Esophagus muscularis mucosa (tissue), 4 donors: ENCODE measurements around the gene TERT. TPM values are rescaled to one million over a fixed set of nuclear protein-coding genes. Genes with fewer than 3 reads are reported as not detected.

ENCODE experiments used
- DNase-seq: peaks from one replicate; pipeline ENCODE4 v3.0.0-alpha.2; 2017; ENCODE audit errors: extremely low spot score
- H3K27ac ChIP-seq, 4 donors: fragments of 200-600 bp; sonication (generic); replicated peaks in 1 of 4; 1 replicate in 3 of 4; 2 replicates in 1 of 4; pipeline ENCODE4 v1.5.1; 2016 to 2019; ENCODE audit warnings: mild to moderate bottlenecking in 1 of 4
- H3K27me3 ChIP-seq, 4 donors: fragments of 200-600 bp; sonication (generic); one replicate each; pipeline versions ENCODE4 v1.5.1 to v1.6.0; 2016 to 2019
- H3K36me3 ChIP-seq, 4 donors: fragments of 200-600 bp; sonication (generic); one replicate each; pipeline ENCODE4 v1.5.1; 2016 to 2019
- H3K4me1 ChIP-seq, 4 donors: fragments of 200-600 bp; sonication (generic); one replicate each; pipeline ENCODE4 v1.5.1; 2016 to 2019
- H3K4me3 ChIP-seq, 4 donors: fragments of 200-600 bp; sonication (generic); 1 replicate in 2 of 4; 2 replicates in 2 of 4; pipeline ENCODE4 v1.5.1; 2016 to 2019; ENCODE audit warnings: mild to moderate bottlenecking in 4 of 4, moderate library complexity in 1 of 4
- H3K9me3 ChIP-seq, 4 donors: fragments of 200-600 bp; sonication (generic); 1 replicate in 3 of 4; 2 replicates in 1 of 4; pipeline ENCODE4 v1.5.1; 2016 to 2019
- CTCF ChIP-seq, 3 experiments: fragments of 200-600 bp in 2 of 3; fragments of 450-650 bp in 1 of 3; sonication (generic) in 2 of 3; IDR thresholded peaks; one replicate each; pipeline ENCODE4 v1.5.1; 2017 to 2019; ENCODE audit warnings: antibody characterized with exemption in 3 of 3, mild to moderate bottlenecking in 2 of 3, moderate library complexity in 1 of 3
- EP300 ChIP-seq: sonication (generic); formaldehyde crosslinking; IDR thresholded peaks from one replicate; pipeline ENCODE4 v1.6.1; 2017; ENCODE audit warnings: antibody characterized with exemption
- POLR2A ChIP-seq: fragments of 450-650 bp; IDR thresholded peaks from one replicate; pipeline ENCODE4 v1.6.1; 2017; ENCODE audit warnings: antibody characterized with exemption, moderate library complexity, mild to moderate bottlenecking, low read depth
- POLR2AphosphoS5 ChIP-seq, 2 donors: sonication (generic); formaldehyde crosslinking; IDR thresholded peaks; one replicate each; pipeline ENCODE4 v1.6.1; 2017; ENCODE audit warnings: antibody characterized with exemption in 2 of 2
- WGBS: methylation state at CpG from one replicate; pipeline ENCODE4 v1.1.5; 2018; 5-methylcytosine and 5-hydroxymethylcytosine counted together
- intact Hi-C: fragments of 100-400 bp; cut with DNase I; formaldehyde crosslinking; loops from one replicate; pipeline ENCODE4 v1.15.1; 2023
- total RNA-seq, 4 donors: library from RNA; depleted of rRNA; stranded (reverse); fragments of >200 nt; gene quantifications; one replicate each; pipeline versions ENCODE4 v1.1.0 to v1.2.1, GENCODE V29; 2016

TERT gene
- total RNA-seq, 4 donors from 2014 or later: not detected

- Histone ChIP-seq H3K4me3 (no peak overlapping the region), H3K36me3 (no peaks in the 10 kb centered on the region), H3K4me1 (peaks cover 0 to 9% (median under 1%) of the 10 kb centered on the region in 4 donors), H3K27me3 (peaks cover 0 to 42% (median 14%) of the 10 kb centered on the region in 4 donors), H3K9me3 (peaks cover 0 to 4% (median 1%) of the 10 kb centered on the region in 4 donors), H3K27ac (no peak overlapping the region)
- intact Hi-C loops: no loop called here
- TF ChIP-seq CTCF (IDR thresholded peaks at IDR 0.05) (no peak), EP300 (no peak), POLR2AphosphoS5 (IDR thresholded peaks at IDR 0.05) (no peak), POLR2A (no peak)
- WGBS: 83% methylated on average over 22 of the region's 22 CpGs
- DNase-seq: no peak
Observed at GRCh38 chr5:1241509-1242080, 53.3 kb downstream of the TERT start.

DNA sequence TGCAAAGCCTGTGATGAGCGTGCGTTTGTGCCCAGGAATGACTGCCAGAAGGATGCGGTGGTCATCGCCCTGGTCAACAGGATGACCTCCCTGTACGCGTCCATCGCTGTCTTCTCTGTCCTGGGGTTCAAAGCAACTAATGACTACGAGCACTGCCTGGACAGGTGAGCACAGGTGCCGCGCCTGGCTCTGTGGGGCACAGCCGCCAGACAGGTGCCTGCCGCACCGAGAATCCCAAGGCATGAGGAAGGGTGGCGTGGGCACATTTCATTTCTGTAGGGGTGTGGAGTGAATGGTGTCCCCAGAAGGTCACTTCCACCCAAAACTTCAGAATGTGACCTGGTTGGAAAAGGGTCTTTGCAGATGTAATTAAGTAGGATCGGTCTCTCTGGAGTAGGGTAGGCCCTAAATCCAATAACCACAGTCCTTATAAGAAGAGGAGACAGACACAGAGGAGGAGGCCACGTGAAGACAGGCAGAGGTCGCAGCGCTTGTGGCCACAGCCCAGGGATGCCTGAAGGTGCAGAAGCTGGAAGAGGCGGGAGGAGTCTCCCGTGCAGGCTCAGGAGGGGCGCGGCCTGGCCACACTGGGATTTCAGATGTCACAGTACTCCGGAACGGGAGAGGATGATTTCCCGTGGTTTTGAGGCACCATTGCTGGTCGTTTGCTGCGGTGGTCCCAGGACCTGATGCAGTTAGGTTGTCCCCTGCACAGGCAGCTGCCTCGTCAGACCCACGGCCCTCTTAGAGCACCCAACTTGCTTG lies 54.2 kb downstream of the TERT start:
- no peak for DNase-seq
- TF ChIP-seq POLR2AphosphoS5 (IDR thresholded peaks at IDR 0.05): no peak
- Histone ChIP-seq H3K9me3 (peaks cover 0 to 12% (median 8%) of the 10 kb centered on the region in 4 donors), H3K4me3 (no peak overlapping the region), H3K4me1 (no peaks in the 10 kb centered on the region), H3K36me3 (no peaks in the 10 kb centered on the region), H3K27ac (no peak overlapping the region), H3K27me3 (peaks cover 0 to 33% (median 5%) of the 10 kb centered on the region in 4 donors)
- WGBS: 92% methylated on average over 21 of the region's 29 CpGs
- intact Hi-C loops: no loop called here

- no peak overlapping the region for H3K27ac ChIP-seq
- peaks cover 0 to 22% (median 18%) of the 10 kb centered on the region in 4 donors for H3K9me3 ChIP-seq
- H3K4me1 ChIP-seq: no peaks in the 10 kb centered on the region
- 82% methylated on average over 22 of the region's 22 CpGs for WGBS
- no peaks in the 10 kb centered on the region for H3K36me3 ChIP-seq
- DNase-seq: no peak
- TF ChIP-seq CTCF (IDR thresholded peaks at IDR 0.05) (no peak), POLR2A (no peak), EP300 (no peak), POLR2AphosphoS5 (IDR thresholded peaks at IDR 0.05) (no peak)
- intact Hi-C loops: no loop called here
- no peak overlapping the region for H3K4me3 ChIP-seq
- H3K27me3 ChIP-seq: peaks cover 0 to 30% (median 0%) of the 10 kb centered on the region in 4 donors
Observed at GRCh38 chr5:1239505-1240251, 55.2 kb downstream of the TERT start.

- no peak for TF ChIP-seq EP300
- no peak for TF ChIP-seq POLR2A
- TF ChIP-seq CTCF (IDR thresholded peaks at IDR 0.05): no peak
- TF ChIP-seq POLR2AphosphoS5 (IDR thresholded peaks at IDR 0.05): no peak
- Histone ChIP-seq H3K4me3 (no peak overlapping the region), H3K4me1 (no peaks in the 10 kb centered on the region), H3K9me3 (peaks cover 0 to 29% (median 20%) of the 10 kb centered on the region in 4 donors), H3K36me3 (no peaks in the 10 kb centered on the region), H3K27me3 (peaks cover 0 to 38% (median 0%) of the 10 kb centered on the region in 4 donors), H3K27ac (no peak overlapping the region)
- DNase-seq: no peak
- intact Hi-C loops: no loop called here
- 100% methylated on average over 1 of the region's 1 CpG for WGBS
Observed at GRCh38 chr5:1235838-1236237, 59.0 kb downstream of the TERT start.

DNA sequence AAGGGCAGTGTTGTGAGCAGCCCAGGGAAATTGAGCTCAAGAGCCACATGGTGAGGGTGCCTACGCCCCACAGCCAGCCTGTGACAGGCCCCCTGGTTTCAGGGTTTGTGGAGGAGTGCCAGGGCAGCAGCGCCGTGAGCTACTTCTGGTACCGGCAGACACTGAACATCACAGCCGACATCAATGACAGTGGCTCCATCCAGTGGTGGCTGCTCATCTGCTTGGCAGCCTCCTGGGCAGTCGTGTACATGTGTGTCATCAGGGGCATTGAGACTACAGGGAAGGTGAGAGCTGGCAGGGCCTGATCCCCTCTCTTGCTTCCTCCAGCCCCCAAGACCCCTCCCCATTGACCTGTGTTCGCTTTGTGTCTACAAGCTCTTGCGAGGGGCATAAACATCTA lies 59.5 kb downstream of the TERT start:
- peaks cover 0 to 42% (median 0%) of the 10 kb centered on the region in 4 donors for H3K27me3 ChIP-seq
- H3K9me3 ChIP-seq: peaks cover 0 to 29% (median 20%) of the 10 kb centered on the region in 4 donors
- 72% methylated on average over 6 of the region's 8 CpGs for WGBS
- intact Hi-C loops: no loop called here
- no peak for DNase-seq
- H3K4me3 ChIP-seq: no peak overlapping the region
- H3K27ac ChIP-seq: no peak overlapping the region
- TF ChIP-seq CTCF (IDR thresholded peaks at IDR 0.05) (no peak), EP300 (no peak), POLR2AphosphoS5 (IDR thresholded peaks at IDR 0.05) (no peak), POLR2A (no peak)
- no peaks in the 10 kb centered on the region for H3K36me3 ChIP-seq
- no peaks in the 10 kb centered on the region for H3K4me1 ChIP-seq
